ENCODE results near the gene DDX54. TPM values are rescaled to one million over a fixed set of nuclear protein-coding genes. Genes with fewer than 3 reads are reported as not detected.

Gene DDX54
- total RNA-seq, 1 experiment from 2014 or later: 101 TPM

DNA sequence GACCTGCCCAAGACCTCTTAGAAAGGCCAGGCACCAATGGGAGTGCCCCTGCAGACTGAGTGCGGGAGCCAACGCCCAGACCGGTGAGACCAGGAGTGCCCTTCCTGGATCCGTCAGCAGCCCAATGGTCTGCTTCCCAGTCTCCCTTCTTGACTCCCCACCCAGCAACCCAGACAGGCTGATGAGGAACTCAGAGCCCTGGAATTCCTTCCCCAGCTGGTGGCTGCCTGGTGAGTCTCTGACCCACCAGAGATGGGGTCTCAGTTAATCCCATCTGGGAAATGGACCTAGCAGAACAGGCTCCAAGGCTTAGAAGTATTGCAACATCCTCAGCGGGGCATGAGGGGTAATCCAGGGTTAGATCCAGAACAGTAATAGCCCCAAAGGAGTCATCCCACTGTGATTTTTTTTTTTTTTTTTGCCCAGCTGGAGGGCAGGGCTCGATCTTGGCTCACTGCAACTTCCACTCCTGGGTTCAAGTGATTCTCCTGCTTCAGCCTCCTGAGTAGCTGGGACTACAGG lies 48.2 kb downstream of the DDX54 start:
- ChIA-PET POLR2A (no interaction called here), CTCF (no interaction called here)

DNA sequence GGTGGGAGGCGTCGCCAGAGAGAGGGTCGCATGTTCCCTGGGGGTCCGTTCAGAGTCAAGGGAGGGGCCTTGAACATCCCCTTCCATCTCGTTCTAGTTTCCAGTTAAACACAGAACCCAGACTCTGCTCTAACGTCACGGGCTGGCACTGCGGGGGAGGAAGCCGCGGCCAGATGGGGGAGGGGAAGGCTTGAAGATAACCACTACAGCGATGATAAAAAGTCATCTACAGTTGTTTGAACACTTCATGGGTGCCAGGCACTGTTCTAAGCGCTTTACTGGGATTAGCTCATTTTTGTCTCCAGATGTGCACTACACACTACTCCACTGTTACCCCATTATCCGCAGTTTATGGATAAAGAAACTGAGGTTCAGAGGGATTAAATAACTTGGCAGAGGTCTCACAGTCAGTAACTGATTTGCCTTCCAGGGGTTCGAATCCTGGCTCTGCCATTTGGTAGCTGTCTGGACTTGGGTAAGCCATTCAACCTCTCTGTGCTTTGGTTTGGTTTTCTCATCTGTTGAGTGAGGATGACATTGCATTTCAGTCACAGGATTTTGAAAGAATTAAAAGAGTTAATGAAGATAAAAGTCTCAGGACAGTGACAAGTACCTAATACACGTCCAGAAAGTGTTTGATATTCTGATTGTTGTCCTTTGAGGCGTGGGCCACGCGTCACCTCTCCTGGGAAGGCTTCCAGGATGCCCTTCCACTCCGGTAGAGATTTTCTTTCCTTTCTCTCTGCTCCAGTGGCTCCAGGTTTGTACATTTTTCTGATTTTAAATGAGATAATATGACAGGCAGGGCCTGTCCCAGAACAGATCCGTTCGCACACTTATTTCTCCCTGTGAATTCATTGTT lies 48.9 kb downstream of the DDX54 start:
- TF ChIP-seq POLR2AphosphoS5 (IDR thresholded peaks at IDR 0.05; ENCODE audit: low read depth, low read length) (no peak), TCF7L2 (IDR thresholded peaks at IDR 0.05; ENCODE audit: low read depth, low read length) (no peak), SIN3A (IDR thresholded peaks at IDR 0.05; ENCODE audit: borderline replicate concordance, insufficient read depth, low read depth, low read length) (no peak)
- TF ChIP-seq, protein P1, sequence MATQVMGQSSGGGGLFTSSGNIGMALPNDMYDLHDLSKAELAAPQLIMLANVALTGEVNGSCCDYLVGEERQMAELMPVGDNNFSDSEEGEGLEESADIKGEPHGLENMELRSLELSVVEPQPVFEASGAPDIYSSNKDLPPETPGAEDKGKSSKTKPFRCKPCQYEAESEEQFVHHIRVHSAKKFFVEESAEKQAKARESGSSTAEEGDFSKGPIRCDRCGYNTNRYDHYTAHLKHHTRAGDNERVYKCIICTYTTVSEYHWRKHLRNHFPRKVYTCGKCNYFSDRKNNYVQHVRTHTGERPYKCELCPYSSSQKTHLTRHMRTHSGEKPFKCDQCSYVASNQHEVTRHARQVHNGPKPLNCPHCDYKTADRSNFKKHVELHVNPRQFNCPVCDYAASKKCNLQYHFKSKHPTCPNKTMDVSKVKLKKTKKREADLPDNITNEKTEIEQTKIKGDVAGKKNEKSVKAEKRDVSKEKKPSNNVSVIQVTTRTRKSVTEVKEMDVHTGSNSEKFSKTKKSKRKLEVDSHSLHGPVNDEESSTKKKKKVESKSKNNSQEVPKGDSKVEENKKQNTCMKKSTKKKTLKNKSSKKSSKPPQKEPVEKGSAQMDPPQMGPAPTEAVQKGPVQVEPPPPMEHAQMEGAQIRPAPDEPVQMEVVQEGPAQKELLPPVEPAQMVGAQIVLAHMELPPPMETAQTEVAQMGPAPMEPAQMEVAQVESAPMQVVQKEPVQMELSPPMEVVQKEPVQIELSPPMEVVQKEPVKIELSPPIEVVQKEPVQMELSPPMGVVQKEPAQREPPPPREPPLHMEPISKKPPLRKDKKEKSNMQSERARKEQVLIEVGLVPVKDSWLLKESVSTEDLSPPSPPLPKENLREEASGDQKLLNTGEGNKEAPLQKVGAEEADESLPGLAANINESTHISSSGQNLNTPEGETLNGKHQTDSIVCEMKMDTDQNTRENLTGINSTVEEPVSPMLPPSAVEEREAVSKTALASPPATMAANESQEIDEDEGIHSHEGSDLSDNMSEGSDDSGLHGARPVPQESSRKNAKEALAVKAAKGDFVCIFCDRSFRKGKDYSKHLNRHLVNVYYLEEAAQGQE (IDR thresholded peaks at IDR 0.05; ENCODE audit: insufficient read depth in 1 of 2, low read depth in 2 of 2, low read length in 1 of 2): no peak
- TF ChIP-seq, protein P2, sequence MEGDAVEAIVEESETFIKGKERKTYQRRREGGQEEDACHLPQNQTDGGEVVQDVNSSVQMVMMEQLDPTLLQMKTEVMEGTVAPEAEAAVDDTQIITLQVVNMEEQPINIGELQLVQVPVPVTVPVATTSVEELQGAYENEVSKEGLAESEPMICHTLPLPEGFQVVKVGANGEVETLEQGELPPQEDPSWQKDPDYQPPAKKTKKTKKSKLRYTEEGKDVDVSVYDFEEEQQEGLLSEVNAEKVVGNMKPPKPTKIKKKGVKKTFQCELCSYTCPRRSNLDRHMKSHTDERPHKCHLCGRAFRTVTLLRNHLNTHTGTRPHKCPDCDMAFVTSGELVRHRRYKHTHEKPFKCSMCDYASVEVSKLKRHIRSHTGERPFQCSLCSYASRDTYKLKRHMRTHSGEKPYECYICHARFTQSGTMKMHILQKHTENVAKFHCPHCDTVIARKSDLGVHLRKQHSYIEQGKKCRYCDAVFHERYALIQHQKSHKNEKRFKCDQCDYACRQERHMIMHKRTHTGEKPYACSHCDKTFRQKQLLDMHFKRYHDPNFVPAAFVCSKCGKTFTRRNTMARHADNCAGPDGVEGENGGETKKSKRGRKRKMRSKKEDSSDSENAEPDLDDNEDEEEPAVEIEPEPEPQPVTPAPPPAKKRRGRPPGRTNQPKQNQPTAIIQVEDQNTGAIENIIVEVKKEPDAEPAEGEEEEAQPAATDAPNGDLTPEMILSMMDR (IDR thresholded peaks at IDR 0.05): no peak
- peak overlapping the region; percentile 15 to 26 for H3K4me3 ChIP-seq (ENCODE audit: low read depth in 2 of 2, low read length in 2 of 2)
- POLR2A ChIA-PET: no interaction called here
- peaks cover 4% of the 10 kb centered on the region for H3K4me1 ChIP-seq (ENCODE audit: control insufficient read depth, insufficient read depth, low read length)
- CTCF ChIA-PET: interaction anchor here (1.9 kb wide), 1 partner anchor 17 kb away, joined by 5 read pairs; no protein-coding TSS in a partner anchor
- BruUV-seq (replicated peaks): no TSS peak
- no peaks in the 10 kb centered on the region for H3K36me3 ChIP-seq (ENCODE audit: control insufficient read depth, insufficient read depth, low read length)
- in situ Hi-C loops (cut with HindIII; ENCODE audit: low pct_unique_long_range_greater_than_20kb, low sequenced_read_pairs) (no loop called here), intact Hi-C loops (cut with micrococcal nuclease; ENCODE audit: unreplicated experiment) (no loop called here)
- H3K9me3 ChIP-seq (ENCODE audit: control insufficient read depth, insufficient read depth, low read depth, low read length): no peaks in the 10 kb centered on the region
- no peak overlapping the region for H3K27ac ChIP-seq (ENCODE audit: low read length)
- H3K27me3 ChIP-seq (ENCODE audit: control insufficient read depth, insufficient read depth, low read length): no peaks in the 10 kb centered on the region
- no peak for ATAC-seq
- no peak for DNase-seq (ENCODE audit: low read depth, low spot score)

More for the DNA sequence above, 48.2 kb downstream of the DDX54 start:
- Histone ChIP-seq H3K36me3 (ENCODE audit: control insufficient read depth, insufficient read depth, low read length) (no peaks in the 10 kb centered on the region), H3K4me3 (ENCODE audit: low read depth in 2 of 2, low read length in 2 of 2) (no peak overlapping the region), H3K4me1 (ENCODE audit: control insufficient read depth, insufficient read depth, low read length) (peaks cover 6% of the 10 kb centered on the region), H3K27ac (ENCODE audit: low read length) (no peak overlapping the region), H3K9me3 (ENCODE audit: control insufficient read depth, insufficient read depth, low read depth, low read length) (no peaks in the 10 kb centered on the region), H3K27me3 (ENCODE audit: control insufficient read depth, insufficient read depth, low read length) (no peaks in the 10 kb centered on the region)
- in situ Hi-C loops (cut with HindIII; ENCODE audit: low pct_unique_long_range_greater_than_20kb, low sequenced_read_pairs) (no loop called here), intact Hi-C loops (cut with micrococcal nuclease; ENCODE audit: unreplicated experiment) (no loop called here)
- ATAC-seq (no peak), DNase-seq (ENCODE audit: low read depth, low spot score) (no peak)
- BruUV-seq (replicated peaks): no TSS peak
- TF ChIP-seq, protein P2 (IDR thresholded peaks at IDR 0.05): no peak
- TF ChIP-seq SIN3A (IDR thresholded peaks at IDR 0.05; ENCODE audit: borderline replicate concordance, insufficient read depth, low read depth, low read length) (no peak), TCF7L2 (IDR thresholded peaks at IDR 0.05; ENCODE audit: low read depth, low read length) (no peak), POLR2AphosphoS5 (IDR thresholded peaks at IDR 0.05; ENCODE audit: low read depth, low read length) (no peak)
- TF ChIP-seq, protein P1 (IDR thresholded peaks at IDR 0.05; ENCODE audit: insufficient read depth in 1 of 2, low read depth in 2 of 2, low read length in 1 of 2): no peak
